HG03139 (cell line): ENCODE results near the gene S100A16.

Source experiments
- ATAC-seq: cut with Tn5 transposase; IDR thresholded peaks from one replicate; pipeline ENCODE4 v1.9.1; 2021; ENCODE audit not compliant: unreplicated experiment

S100A16 gene

DNA sequence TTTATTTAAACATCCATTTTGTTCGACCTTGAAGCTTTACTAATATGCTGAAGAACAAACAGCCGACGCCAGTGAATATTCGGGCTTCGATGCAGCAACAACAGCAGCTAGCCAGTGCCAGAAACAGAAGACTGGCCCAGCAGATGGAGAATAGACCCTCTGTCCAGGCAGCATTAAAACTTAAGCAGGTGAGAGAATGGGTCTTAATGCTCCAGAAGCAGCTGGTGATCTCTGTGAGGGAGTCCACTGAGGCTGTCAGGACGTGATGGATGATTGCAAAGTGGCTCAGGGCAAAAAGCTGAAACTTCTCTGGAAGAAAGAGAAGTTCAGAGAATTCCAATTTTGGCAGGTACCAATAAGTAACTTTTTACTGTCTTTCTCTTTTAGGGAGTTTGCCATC lies 25.3 kb upstream of the S100A16 start:
- ATAC-seq: no peak

DNA sequence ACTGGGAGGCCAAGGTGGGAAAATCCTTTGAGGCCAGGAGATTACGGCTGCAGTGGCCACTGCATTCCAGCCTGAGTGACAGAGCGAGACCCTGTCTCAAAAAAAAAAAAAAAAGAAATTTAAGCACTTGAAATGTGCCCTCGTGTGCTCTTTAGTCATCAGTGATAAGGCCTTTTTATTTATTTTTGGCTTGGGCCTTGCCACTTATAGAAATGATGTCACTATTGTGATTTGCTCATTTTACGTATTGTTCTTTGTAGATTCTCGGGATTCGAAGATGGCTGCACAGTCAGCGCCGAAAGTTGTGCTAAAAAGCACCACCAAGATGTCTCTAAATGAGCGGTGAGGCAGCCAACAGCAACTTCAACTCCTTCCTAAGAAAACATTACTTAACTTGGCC lies 23.4 kb upstream of the S100A16 start:
- no peak for ATAC-seq

- ATAC-seq: no peak
These were observed 22.9 kb upstream of the S100A16 start for GRCh38 chr1:153635872-153636271.

GRCh38 chr1:153633754-153634665 lies 21.1 kb upstream of the S100A16 start, which contains the start of gene CHTOP:
CHTOP (plus strand) TSS chr1:153634066; CDS start chr1:153636589, 2,523 bp downstream.
- peak; percentile 80 for ATAC-seq

GRCh38 chr1:153633161-153633753 lies 20.3 kb upstream of the S100A16 start:
- no peak for ATAC-seq

DNA sequence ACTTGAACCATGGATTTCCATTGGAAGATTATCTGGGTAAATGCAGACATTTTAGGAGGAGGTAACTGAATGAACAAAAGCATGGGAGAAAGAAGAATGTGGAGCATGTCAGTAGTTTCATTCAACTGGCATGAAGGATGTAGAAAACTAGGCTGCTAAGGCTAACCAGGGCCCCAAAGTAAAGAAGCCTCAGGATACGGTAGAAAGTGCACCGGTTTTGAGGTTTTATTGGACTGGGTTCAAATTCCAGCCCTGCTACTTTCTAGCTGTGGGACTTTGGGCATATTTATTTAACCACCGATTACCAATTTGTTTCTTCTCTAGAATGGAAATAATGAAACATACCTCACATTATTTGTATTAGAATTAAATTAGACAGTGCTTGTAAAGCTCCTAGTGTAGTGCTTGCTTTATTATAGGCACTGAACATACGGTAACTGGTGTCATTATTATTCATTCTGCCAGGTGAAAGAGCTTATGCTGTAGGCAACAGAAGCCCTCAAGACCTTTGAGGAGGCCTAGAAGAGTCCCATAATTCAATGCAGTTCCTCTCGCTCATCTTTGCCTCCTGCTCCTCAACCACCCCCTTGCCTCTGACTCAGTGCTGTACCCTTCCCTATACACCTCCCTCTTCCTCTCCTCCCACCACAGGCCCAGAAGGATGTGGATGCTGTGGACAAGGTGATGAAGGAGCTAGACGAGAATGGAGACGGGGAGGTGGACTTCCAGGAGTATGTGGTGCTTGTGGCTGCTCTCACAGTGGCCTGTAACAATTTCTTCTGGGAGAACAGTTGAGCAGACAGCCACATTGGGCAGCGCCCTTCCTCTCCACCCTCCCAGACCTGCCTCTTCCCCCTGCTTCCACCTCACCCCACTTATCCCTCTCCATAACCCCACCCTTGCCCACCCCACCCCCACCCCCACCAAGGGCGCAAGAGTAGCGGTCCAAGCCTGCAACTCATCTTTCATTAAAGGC lies 18.4 kb upstream of the S100A16 start:
- ATAC-seq: no peak

DNA sequence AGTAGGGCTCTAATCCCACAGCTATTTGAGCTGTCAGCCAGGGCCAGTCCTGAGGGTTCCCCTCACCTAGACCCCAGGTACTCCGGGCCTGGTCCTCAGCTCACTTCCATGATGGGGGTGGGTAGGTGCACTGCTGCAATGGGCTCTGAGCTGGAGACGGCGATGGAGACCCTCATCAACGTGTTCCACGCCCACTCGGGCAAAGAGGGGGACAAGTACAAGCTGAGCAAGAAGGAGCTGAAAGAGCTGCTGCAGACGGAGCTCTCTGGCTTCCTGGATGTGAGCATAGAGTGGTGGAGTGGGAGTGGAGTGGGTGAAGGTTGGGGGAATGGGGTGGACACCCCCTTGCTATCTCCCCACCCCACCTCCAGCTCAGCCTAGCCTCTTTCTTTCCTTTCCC lies 17.4 kb upstream of the S100A16 start:
- no peak for ATAC-seq

DNA sequence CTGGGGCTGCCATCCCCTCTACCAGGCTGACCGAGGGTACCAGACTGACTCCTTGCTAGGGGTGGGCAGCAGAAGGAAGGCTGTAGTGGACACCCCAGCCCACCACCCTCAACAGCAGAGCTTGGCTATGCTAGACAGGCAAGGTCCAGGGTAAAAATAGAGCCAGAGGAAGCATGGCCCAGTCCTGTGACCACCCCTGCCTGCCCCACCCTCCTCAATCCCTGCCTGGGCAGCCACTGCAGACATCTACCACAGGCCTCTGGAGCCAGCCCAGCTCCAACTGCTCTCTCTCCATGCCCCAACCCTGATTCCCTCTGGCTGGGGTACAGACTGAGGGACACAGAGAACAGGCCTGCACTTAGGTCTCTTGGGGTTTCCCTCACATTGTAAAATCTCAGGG lies 17.0 kb upstream of the S100A16 start:
- no peak for ATAC-seq

DNA sequence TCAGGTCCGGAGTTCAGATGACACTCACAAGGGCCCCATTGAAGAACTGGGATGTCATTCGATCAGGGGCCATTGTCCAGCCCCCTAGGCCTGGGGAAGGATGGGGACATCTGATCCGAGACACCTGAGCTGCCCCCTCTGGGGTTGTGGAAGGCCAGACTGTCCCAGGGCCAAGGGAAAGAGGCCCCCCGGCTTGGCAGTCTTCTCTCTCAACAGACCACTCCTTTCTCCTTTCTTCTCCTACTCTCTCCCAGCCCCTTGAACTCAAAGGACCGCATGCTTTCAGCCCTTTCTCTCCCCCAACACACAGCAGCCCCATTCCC lies 16.4 kb upstream of the S100A16 start:
- ATAC-seq: no peak

DNA sequence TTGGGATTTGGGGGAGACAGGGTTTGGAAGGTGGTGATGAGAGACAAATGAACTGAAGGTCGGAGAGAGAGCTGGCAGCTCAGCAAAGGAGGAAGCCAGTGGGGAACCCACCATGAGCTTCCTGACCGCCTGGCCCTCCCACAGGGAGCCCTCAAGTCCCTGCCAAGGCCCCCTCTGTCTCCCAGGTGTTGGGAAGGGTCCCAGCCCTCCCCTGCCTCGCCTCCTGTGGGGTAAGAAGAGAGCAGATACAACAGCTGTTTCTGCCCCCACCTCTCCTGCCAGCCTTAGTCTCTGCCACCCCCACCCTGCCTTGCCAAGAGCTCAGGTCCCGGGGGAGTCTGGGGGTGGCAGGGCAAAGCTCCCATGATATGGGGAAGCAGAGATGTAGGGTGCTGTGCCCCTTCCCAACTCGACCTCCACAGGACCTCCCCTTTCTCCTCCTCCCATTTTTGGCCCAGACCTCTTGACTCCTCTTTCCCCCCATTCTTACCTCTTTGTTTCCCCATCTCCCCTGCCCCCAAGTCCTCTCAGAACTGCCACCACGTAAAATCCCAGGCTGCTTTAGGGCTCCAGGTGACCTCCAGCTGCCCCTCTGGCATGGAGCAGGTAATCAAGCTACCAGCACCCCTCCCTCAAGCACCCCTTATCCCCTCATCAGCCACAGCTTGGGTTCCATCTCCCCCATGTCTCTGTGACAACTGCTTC lies 15.9 kb upstream of the S100A16 start:
- no peak for ATAC-seq

GRCh38 chr1:153627715-153628626 lies 15.0 kb upstream of the S100A16 start, which contains the start of gene S100A1:
S100A1 (plus strand) TSS chr1:153628434; CDS start chr1:153630522, 2,088 bp downstream.
- ATAC-seq: no peak

DNA sequence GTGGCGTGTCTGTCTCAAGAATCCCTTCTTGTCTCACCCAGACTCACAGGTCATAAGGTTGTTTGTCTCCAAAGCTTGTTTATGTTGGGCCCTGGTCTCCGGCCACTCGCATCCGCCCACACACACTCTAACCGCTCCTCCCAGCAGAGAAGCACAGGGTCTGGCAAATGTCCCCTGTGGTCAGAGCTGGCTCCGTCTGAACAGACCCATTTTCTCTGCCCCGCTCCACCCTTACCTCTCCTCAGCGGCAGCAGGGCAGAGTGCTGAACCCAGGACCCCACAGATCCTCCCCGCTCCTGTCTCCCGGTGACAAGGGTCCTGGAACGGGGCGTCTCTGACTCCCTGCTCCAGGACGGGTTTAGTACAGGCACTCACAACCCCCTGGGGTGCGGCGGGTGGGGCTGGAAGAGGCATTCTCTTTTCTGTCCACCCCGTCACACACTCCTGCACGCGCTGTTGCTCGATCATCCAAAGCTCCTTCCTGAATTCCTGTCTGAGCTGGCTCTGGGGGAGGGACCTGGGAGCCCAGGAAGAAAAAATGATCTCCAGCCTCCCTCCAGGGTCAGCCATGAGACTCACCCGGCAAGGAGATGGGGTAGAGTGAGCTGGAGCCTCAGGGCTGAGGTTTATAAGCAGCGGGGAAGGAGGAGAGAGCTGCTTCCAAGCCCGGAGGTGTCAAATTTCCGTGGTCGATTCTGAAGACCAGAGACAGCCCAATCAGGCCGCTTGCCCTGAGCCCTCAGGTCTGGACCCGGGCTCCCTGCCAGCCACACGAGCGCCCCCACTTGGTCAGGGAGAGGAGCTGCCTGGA lies 14.2 kb upstream of the S100A16 start, which contains the start of gene S100A13:
Gene S100A13 (minus strand): TSS at position 602 of the 811 bp plus-strand sequence. CDS start 1,033 bp downstream, outside the sequence.
- ATAC-seq: no peak

DNA sequence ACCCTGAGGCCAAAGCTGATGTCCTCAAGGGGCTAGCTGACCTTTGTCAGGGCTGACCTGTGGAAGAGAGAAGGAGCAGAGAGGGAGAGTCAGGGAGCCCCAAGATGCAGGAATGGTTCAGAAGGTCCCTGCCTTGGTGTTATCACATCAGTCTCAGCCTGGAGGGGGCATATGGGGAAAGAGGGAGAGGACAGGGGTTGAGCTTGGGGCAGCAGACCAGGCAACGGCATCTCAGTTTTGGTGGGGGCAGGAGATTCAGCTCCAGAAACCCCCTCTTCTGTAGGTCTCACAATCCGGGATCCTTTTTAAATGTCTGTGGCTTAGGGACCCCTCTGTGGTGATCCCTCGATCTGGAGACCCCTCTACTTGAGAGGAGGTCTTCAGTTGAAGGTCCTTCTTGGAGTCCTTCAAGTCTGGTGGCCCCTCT lies 13.6 kb upstream of the S100A16 start:
- ATAC-seq: no peak

DNA sequence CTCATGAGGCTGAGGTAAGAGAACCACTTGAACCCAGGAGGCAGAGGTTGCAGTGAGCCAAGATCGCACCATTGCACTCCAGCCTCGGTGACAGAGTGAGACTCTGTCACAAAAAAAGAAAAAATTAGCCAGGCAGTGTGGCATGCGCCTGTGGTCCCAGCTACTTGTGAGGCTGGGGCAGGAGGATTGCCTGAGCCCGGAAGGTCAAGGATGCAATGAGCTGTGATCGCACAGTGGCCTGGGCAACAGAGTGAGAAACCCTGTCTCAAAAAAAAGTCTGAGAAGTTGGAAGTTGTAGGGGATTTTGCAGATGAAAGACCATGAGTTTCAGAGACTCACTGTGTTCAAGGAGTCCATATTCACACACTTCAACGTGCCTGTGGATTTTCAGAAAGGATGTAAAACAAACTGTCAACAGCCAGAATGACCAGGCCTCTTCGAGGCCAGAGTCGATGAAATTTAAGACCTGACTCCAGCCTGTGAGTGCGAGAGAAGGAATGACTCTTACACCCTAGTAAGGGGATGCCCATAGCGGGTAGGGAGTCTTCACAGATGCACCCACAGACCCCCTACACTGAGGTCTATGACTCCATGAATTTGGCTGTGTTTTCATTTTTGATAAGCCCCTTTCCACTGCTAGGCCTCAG lies 12.2 kb upstream of the S100A16 start:
- no peak for ATAC-seq

GRCh38 chr1:153623101-153623500 lies 10.2 kb upstream of the S100A16 start:
- no peak for ATAC-seq

DNA sequence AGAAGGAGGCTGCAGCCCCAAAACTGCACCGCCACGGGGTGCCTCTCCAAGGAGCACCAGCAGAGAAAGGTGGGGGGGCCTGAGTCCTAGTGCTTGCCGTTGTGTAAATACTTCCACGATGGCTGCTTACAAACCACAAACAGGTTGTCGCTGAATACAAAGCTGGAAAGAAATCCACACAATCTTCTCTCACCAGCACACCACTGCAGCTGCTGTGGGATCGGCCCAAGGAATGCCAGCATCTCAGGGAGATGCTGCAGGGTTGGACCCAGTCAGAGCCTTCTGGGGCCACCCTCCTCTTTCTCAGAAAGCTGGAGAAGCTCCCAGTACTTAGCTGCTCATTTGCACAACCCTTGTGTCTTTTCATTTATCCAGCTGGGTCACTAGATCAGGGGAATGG lies 6.2 kb upstream of the S100A16 start:
- no peak for ATAC-seq

GRCh38 chr1:153617663-153618062 lies 4.7 kb upstream of the S100A16 start:
- ATAC-seq: no peak

DNA sequence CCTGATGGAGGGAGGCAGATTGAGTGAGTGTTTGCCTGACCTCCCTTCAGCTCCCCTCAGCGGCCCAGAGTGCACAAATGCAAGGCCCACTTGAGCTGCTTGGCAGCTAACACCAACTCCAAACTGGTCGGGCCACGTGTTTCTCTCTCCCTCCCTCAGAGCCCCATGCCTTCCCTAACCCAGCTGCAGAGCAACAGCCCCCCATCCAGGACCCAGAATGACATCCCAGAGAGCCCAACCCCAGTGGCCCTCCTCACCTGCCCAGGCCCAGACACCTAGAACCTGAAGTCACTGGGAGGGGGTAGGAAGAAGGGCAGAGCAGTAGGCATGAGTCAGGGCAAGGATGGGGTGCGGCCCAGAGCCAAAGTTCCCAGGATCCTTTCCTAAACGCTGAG lies 4.0 kb upstream of the S100A16 start:
- ATAC-seq: no peak
